Measurements from ENCODE around the gene NLK. TPM values are rescaled to one million over a fixed set of nuclear protein-coding genes. Genes with fewer than 3 reads are reported as not detected.
"Not testable (repeated sequence)": the region's sequence is repeated elsewhere in the genome, so short reads cannot be mapped to it uniquely, and the experiment has no call there.

The NLK gene
- total RNA-seq, 1 experiment from 2014 or later: 31.8 TPM

- Histone ChIP-seq H3T11ph (ENCODE audit: low read length) (no peak overlapping the region), H3K4ac (ENCODE audit: low read depth, low read length) (no peak overlapping the region), H3K9ac (ENCODE audit: extremely low read depth, insufficient read length, low read length) (no peak overlapping the region), H4K91ac (ENCODE audit: insufficient read length, low read depth, low read length) (no peak overlapping the region), H4K20me1 (ENCODE audit: control insufficient read depth, insufficient read depth, insufficient read length) (no peaks in the 10 kb centered on the region), H3K79me1 (ENCODE audit: insufficient read depth, low read depth, low read length, poor library complexity, severe bottlenecking) (no peaks in the 10 kb centered on the region), H3K56ac (ENCODE audit: insufficient read length, low read depth, low read length) (no peak overlapping the region), H3K9me3 (ENCODE audit: control insufficient read depth, low read depth, low read length) (no peaks in the 10 kb centered on the region), H2BK15ac (ENCODE audit: low read depth, low read length) (no peak overlapping the region), H4K8ac (replicated peaks; ENCODE audit: insufficient read length, low read depth, low read length) (no peak overlapping the region), H2BK12ac (ENCODE audit: insufficient read length, low read depth, low read length) (no peak overlapping the region), H3K4me1 (ENCODE audit: insufficient read depth, low read length) (no peaks in the 10 kb centered on the region), H2BK5ac (ENCODE audit: insufficient read length, low read length) (no peak overlapping the region), H3K14ac (ENCODE audit: insufficient read depth, low read length) (no peak overlapping the region), H2BK120ac (ENCODE audit: low read depth, low read length, poor library complexity, severe bottlenecking) (no peak overlapping the region), H2BK20ac (ENCODE audit: low read depth, low read length, poor library complexity, severe bottlenecking) (no peak overlapping the region), H4K5ac (ENCODE audit: insufficient read length, low read depth, low read length) (no peak overlapping the region), H3K18ac (ENCODE audit: insufficient read length, low read depth, low read length) (no peak overlapping the region), H3K79me2 (ENCODE audit: insufficient read depth, low read length) (no peaks in the 10 kb centered on the region), H3K4me2 (ENCODE audit: insufficient read depth, insufficient read length, low read length) (no peak overlapping the region), H3K27me3 (ENCODE audit: insufficient read depth, low read length) (no peaks in the 10 kb centered on the region), H2AFZ (ENCODE audit: low read length) (no peak overlapping the region), H3K27ac (ENCODE audit: insufficient read length, low read depth, low read length) (no peak overlapping the region), H3K23me2 (ENCODE audit: insufficient read length, low read depth, low read length, poor library complexity, severe bottlenecking) (no peaks in the 10 kb centered on the region), H2AK5ac (ENCODE audit: insufficient read length, low read length) (no peak overlapping the region), H3K23ac (ENCODE audit: insufficient read length, low read depth, low read length) (no peak overlapping the region)
- Mint-ChIP-seq H3K9me3 (no peaks in the 10 kb centered on the region; a peak in 1 of 5 replicates), H3K27me3 (ENCODE audit: low read depth) (peaks cover 1% of the 10 kb centered on the region), H3K27ac (no peak overlapping the region), H3K4me3 (no peak overlapping the region), H3K36me3 (ENCODE audit: insufficient read depth in 1 of 3, low read depth in 3 of 3) (no peaks in the 10 kb centered on the region), H3K4me1 (peaks cover 5 to 8% of the 10 kb centered on the region in 2 experiments; a peak in 3 of 4 replicates)
- no peak for DNase-seq
- TF ChIP-seq CTCF (conservative IDR thresholded peaks at IDR 0.05): no peak
- no CpG with 5 or more reads among the region's 2 CpGs for WGBS (ENCODE audit: extremely low coverage, insufficient read length, low lambda C conversion rate)
These were observed 38.1 kb upstream of the NLK start for GRCh38 chr17:28004344-28004743.

- H3K23ac ChIP-seq (ENCODE audit: insufficient read length, low read depth, low read length); H3K36me3 Mint-ChIP-seq (ENCODE audit: insufficient read depth in 1 of 3, low read depth in 3 of 3); H3K4me3 Mint-ChIP-seq; H3K14ac ChIP-seq (ENCODE audit: insufficient read depth, low read length); H4K91ac ChIP-seq (ENCODE audit: insufficient read length, low read depth, low read length); DNase-seq; H3K27ac ChIP-seq (ENCODE audit: insufficient read length, low read depth, low read length); H4K5ac ChIP-seq (ENCODE audit: insufficient read length, low read depth, low read length); H2BK5ac ChIP-seq (ENCODE audit: insufficient read length, low read length); H3K79me2 ChIP-seq (ENCODE audit: insufficient read depth, low read length); H3K4me1 ChIP-seq (ENCODE audit: insufficient read depth, low read length); H3K27ac Mint-ChIP-seq; H2BK12ac ChIP-seq (ENCODE audit: insufficient read length, low read depth, low read length); H3K56ac ChIP-seq (ENCODE audit: insufficient read length, low read depth, low read length); H3K4me2 ChIP-seq (ENCODE audit: insufficient read depth, insufficient read length, low read length); H3T11ph ChIP-seq (ENCODE audit: low read length); H3K23me2 ChIP-seq (ENCODE audit: insufficient read length, low read depth, low read length, poor library complexity, severe bottlenecking); H3K9ac ChIP-seq (ENCODE audit: extremely low read depth, insufficient read length, low read length); H3K18ac ChIP-seq (ENCODE audit: insufficient read length, low read depth, low read length); H3K9me3 ChIP-seq (ENCODE audit: control insufficient read depth, low read depth, low read length); H3K27me3 ChIP-seq (ENCODE audit: insufficient read depth, low read length); H2BK120ac ChIP-seq (ENCODE audit: low read depth, low read length, poor library complexity, severe bottlenecking); H2BK20ac ChIP-seq (ENCODE audit: low read depth, low read length, poor library complexity, severe bottlenecking); H3K9me3 Mint-ChIP-seq; H4K8ac ChIP-seq (replicated peaks; ENCODE audit: insufficient read length, low read depth, low read length); H2AK5ac ChIP-seq (ENCODE audit: insufficient read length, low read length); H2AFZ ChIP-seq (ENCODE audit: low read length); H3K27me3 Mint-ChIP-seq (ENCODE audit: low read depth); H3K4ac ChIP-seq (ENCODE audit: low read depth, low read length); H3K4me1 Mint-ChIP-seq; H4K20me1 ChIP-seq (ENCODE audit: control insufficient read depth, insufficient read depth, insufficient read length); H2BK15ac ChIP-seq (ENCODE audit: low read depth, low read length); H3K79me1 ChIP-seq (ENCODE audit: insufficient read depth, low read depth, low read length, poor library complexity, severe bottlenecking): not testable (repeated sequence)
- WGBS (ENCODE audit: extremely low coverage, insufficient read length, low lambda C conversion rate): no CpG with 5 or more reads among the region's 4 CpGs
These were observed 34.6 kb upstream of the NLK start for GRCh38 chr17:28007925-28008324.

Measured in H9 (cell line).